Right lobe of liver (tissue), 6 donors: ENCODE data around the gene S100A1. TPM values are rescaled to one million over a fixed set of nuclear protein-coding genes. Genes with fewer than 3 reads are reported as not detected.
"Not testable (repeated sequence)": the region's sequence is repeated elsewhere in the genome, so short reads cannot be mapped to it uniquely, and the experiment has no call there.

Experiments
- ATAC-seq, 4 donors: fragments of 200-7000 bp; cut with Tn5 transposase; one replicate each; pipeline ENCODE4 v1.9.1; 2020; ENCODE audit warnings: mild to moderate bottlenecking in 4 of 4, moderate library complexity in 4 of 4
- DNase-seq, 3 donors: peaks; one replicate each; pipeline ENCODE4 v3.0.0-alpha.2; 2020
- H3K27ac ChIP-seq, 3 donors: fragments of 200-600 bp; one replicate each; pipeline ENCODE4 v1.8.0; 2022
- H3K27me3 ChIP-seq, 2 donors: fragments of 200-600 bp; one replicate each; pipeline ENCODE4 v1.8.0; 2022
- H3K36me3 ChIP-seq, 4 donors: fragments of 200-600 bp; sonication (generic) in 1 of 4; one replicate each; pipeline versions ENCODE4 v1.5.1 to v1.8.0; 2017 to 2022; ENCODE audit warnings: control low read depth in 1 of 4
- H3K4me1 ChIP-seq, 4 donors: fragments of 200-600 bp; sonication (generic) in 1 of 4; one replicate each; pipeline versions ENCODE4 v1.5.1 to v1.8.0; 2017 to 2022; ENCODE audit warnings: control low read depth in 1 of 4
- H3K4me3 ChIP-seq, 3 donors: fragments of 200-600 bp; one replicate each; pipeline ENCODE4 v1.8.0; 2022
- H3K9me3 ChIP-seq, 4 donors: fragments of 200-600 bp; sonication (generic) in 1 of 4; one replicate each; pipeline versions ENCODE4 v1.5.1 to v1.8.0; 2017 to 2022; ENCODE audit warnings: control low read depth in 1 of 4
- POLR2A ChIP-seq: fragments of 450-650 bp; IDR thresholded peaks from one replicate; pipeline ENCODE4 v1.6.1; 2017; ENCODE audit warnings: antibody characterized with exemption, mild to moderate bottlenecking
- WGBS: methylation state at CpG from one replicate; pipeline ENCODE4 v1.1.6; 2018; ENCODE audit warnings: low coverage, low lambda C conversion rate; ENCODE audit not compliant: insufficient coverage; ENCODE audit errors: missing lambda C conversion rate; 5-methylcytosine and 5-hydroxymethylcytosine counted together
- intact Hi-C, 2 donors: fragments of 100-400 bp; cut with DNase I; formaldehyde crosslinking; loops; one replicate each; pipeline versions ENCODE4 v1.11.2 to v1.14.1; 2022
- total RNA-seq, 6 experiments: library from RNA; depleted of rRNA in 2 of 6; stranded (reverse); fragments of >200 nt in 2 of 6; fragmentation: NEBNext Ultra II Directional in 3 of 6; extraction: Animal tissue kit (Norgen Biotek cat#: 25700) in 3 of 6; gene quantifications; one replicate each; pipeline versions ENCODE4 v1.1.0 to v1.2.4, GENCODE V29; 2016 to 2023
- TF ChIP-seq, protein P1 (sequence below), 4 donors: fragments of 200-600 bp in 3 of 4; fragments of 450-650 bp in 1 of 4; IDR thresholded peaks; one replicate each; pipeline versions ENCODE4 v1.5.1 to v1.8.0; 2016 to 2022; ENCODE audit warnings: antibody characterized with exemption in 4 of 4, mild to moderate bottlenecking in 2 of 4
- donor health status: DM: no; HTN: yes; CAD: no.
- donor health status: DM: no; HTN: no; CAD: no.
- donor health status: DM: no; HTN: no; CAD: no.
- donor health status: DM: no; HTN: yes; CAD: no.
- donor health status: DM: no; HTN: yes; CAD: no.

The S100A1 gene
- total RNA-seq, 6 experiments from 2014 or later, result 0.40 to 2.1 (median 1.0) TPM

DNA sequence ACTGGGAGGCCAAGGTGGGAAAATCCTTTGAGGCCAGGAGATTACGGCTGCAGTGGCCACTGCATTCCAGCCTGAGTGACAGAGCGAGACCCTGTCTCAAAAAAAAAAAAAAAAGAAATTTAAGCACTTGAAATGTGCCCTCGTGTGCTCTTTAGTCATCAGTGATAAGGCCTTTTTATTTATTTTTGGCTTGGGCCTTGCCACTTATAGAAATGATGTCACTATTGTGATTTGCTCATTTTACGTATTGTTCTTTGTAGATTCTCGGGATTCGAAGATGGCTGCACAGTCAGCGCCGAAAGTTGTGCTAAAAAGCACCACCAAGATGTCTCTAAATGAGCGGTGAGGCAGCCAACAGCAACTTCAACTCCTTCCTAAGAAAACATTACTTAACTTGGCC is 8.1 kb downstream of the S100A1 start:
- H3K27ac ChIP-seq, result no peak overlapping the region
- H3K36me3 ChIP-seq, result peaks cover 0 to 53% (median 35%) of the 10 kb centered on the region in 4 donors
- no peaks in the 10 kb centered on the region for H3K27me3 ChIP-seq
- peaks cover 0 to 12% (median under 1%) of the 10 kb centered on the region in 4 donors for H3K4me1 ChIP-seq
- TF ChIP-seq, protein P1, sequence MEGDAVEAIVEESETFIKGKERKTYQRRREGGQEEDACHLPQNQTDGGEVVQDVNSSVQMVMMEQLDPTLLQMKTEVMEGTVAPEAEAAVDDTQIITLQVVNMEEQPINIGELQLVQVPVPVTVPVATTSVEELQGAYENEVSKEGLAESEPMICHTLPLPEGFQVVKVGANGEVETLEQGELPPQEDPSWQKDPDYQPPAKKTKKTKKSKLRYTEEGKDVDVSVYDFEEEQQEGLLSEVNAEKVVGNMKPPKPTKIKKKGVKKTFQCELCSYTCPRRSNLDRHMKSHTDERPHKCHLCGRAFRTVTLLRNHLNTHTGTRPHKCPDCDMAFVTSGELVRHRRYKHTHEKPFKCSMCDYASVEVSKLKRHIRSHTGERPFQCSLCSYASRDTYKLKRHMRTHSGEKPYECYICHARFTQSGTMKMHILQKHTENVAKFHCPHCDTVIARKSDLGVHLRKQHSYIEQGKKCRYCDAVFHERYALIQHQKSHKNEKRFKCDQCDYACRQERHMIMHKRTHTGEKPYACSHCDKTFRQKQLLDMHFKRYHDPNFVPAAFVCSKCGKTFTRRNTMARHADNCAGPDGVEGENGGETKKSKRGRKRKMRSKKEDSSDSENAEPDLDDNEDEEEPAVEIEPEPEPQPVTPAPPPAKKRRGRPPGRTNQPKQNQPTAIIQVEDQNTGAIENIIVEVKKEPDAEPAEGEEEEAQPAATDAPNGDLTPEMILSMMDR (IDR thresholded peaks at IDR 0.05), result no peak
- TF ChIP-seq POLR2A, result no peak
- 56% methylated on average over 4 of the region's 9 CpGs for WGBS
- H3K4me3 ChIP-seq, result no peak overlapping the region
- intact Hi-C loops, result no loop called here
- ATAC-seq, result no peak
- DNase-seq, result no peak
- no peaks in the 10 kb centered on the region for H3K9me3 ChIP-seq

DNA sequence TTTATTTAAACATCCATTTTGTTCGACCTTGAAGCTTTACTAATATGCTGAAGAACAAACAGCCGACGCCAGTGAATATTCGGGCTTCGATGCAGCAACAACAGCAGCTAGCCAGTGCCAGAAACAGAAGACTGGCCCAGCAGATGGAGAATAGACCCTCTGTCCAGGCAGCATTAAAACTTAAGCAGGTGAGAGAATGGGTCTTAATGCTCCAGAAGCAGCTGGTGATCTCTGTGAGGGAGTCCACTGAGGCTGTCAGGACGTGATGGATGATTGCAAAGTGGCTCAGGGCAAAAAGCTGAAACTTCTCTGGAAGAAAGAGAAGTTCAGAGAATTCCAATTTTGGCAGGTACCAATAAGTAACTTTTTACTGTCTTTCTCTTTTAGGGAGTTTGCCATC is 10.0 kb downstream of the S100A1 start:
- DNase-seq, result peak in 1 of 3 donors; percentile 4
- H3K36me3 ChIP-seq, result peaks cover 8 to 72% (median 52%) of the 10 kb centered on the region in 4 donors
- H3K4me1 ChIP-seq, result peaks cover 0 to 16% (median 0%) of the 10 kb centered on the region in 4 donors
- H3K4me3 ChIP-seq, result no peak overlapping the region
- intact Hi-C loops, result no loop called here
- H3K27ac ChIP-seq, result no peak overlapping the region
- TF ChIP-seq POLR2A, result no peak
- TF ChIP-seq, protein P1 (IDR thresholded peaks at IDR 0.05), result no peak
- H3K9me3 ChIP-seq, result no peaks in the 10 kb centered on the region
- ATAC-seq, result no peak
- H3K27me3 ChIP-seq, result no peaks in the 10 kb centered on the region
- WGBS, result 76% methylated on average over 6 of the region's 6 CpGs

DNA sequence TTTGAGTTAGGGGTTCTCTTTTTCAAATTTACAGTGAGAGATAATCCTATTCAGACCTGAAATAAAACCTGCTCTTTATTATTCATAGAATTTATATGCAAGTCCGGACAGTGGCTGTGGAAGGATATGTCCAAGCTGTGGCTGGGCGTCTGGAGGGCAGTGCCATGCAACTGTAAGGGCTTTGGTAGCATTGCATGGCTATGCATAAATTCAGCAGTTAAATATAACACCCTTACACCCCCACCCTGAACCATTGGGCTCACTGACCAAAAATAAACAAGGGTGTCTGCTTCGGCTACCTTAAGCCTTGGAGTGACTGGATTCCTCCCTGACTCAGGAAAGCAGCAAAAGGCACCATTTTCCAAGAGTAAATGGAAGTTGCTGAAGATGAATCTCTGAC is 11.0 kb downstream of the S100A1 start:
- H3K4me1 ChIP-seq, result peaks cover 0 to 25% (median 6%) of the 10 kb centered on the region in 4 donors
- 89% methylated on average over 3 of the region's 3 CpGs for WGBS
- H3K36me3 ChIP-seq, result peaks cover 8 to 77% (median 56%) of the 10 kb centered on the region in 4 donors
- H3K27ac ChIP-seq, result no peak overlapping the region
- TF ChIP-seq, protein P1 (IDR thresholded peaks at IDR 0.05), result no peak
- DNase-seq (peak in 1 of 3 donors; percentile 2), ATAC-seq (no peak)
- no peaks in the 10 kb centered on the region for H3K9me3 ChIP-seq
- intact Hi-C loops, result no loop called here
- H3K4me3 ChIP-seq, result no peak overlapping the region
- H3K27me3 ChIP-seq, result no peaks in the 10 kb centered on the region

DNA sequence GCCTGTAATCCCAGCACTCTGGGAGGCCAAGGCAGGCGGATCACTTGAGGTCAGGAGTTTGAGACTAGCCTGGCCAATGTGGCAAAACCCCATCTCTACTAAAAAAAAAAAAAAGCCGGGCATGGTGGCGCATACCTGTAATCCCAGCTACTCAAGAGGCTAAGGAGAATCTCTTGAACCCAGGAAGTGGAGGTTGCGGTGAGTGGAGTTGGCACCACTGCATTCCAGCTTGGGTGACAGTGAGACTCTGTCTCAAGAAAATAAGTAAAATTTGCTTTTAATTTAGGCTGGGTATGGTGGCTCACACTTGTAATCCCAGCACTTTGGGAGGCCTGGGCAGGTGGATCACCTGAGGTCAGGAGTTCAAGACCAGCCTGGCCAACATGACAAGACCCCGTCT is 12.0 kb downstream of the S100A1 start:
- not testable (repeated sequence) for H3K9me3 ChIP-seq, DNase-seq, H3K27me3 ChIP-seq, ATAC-seq, H3K27ac ChIP-seq, H3K4me3 ChIP-seq
- 89% methylated on average over 4 of the region's 5 CpGs for WGBS
- Histone ChIP-seq H3K4me1 (peaks cover 0 to 24% (median 8%) of the 10 kb centered on the region in 4 donors), H3K36me3 (peaks cover 8 to 86% (median 62%) of the 10 kb centered on the region in 4 donors)
- intact Hi-C loops, result loop anchor here in 1 of 2 donors (10.0 kb wide), 1 partner anchor 65 kb away; no protein-coding TSS in a partner anchor

DNA sequence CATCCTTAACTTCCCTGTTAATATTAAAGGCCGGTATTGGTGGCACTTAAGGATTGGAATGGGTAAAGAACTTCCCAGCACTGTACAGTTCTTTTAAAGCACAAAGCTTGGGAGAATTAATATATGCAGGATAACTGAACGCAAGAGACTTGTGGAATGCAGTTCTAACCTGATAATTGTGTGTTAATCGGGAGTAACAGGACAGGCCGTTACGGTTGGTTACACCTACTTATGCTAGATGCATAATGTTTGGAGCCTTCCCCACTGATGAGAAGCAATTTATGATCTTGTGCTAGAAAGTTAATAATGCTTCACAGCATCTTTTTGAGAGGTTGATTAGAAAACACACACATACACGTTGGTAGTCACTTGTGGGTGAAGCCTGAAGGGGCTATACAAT is 12.6 kb downstream of the S100A1 start:
- H3K27me3 ChIP-seq, result no peaks in the 10 kb centered on the region
- no peaks in the 10 kb centered on the region for H3K9me3 ChIP-seq
- 66% methylated on average over 6 of the region's 6 CpGs for WGBS
- no peak for TF ChIP-seq POLR2A
- TF ChIP-seq, protein P1 (IDR thresholded peaks at IDR 0.05), result no peak
- ATAC-seq, result no peak
- no peak overlapping the region for H3K27ac ChIP-seq
- intact Hi-C loops, result loop anchor here in 1 of 2 donors (10.0 kb wide), 1 partner anchor 66 kb away; no protein-coding TSS in a partner anchor
- peaks cover 8 to 92% (median 68%) of the 10 kb centered on the region in 4 donors for H3K36me3 ChIP-seq
- peaks cover 0 to 18% (median 8%) of the 10 kb centered on the region in 4 donors for H3K4me1 ChIP-seq
- DNase-seq, result no peak
- no peak overlapping the region for H3K4me3 ChIP-seq
